ENCODE measurements around the gene USP6. TPM values are rescaled to one million over a fixed set of nuclear protein-coding genes. Genes with fewer than 3 reads are reported as not detected.
"Not testable (repeated sequence)": the region's sequence is repeated elsewhere in the genome, so short reads cannot be mapped to it uniquely, and the experiment has no call there.

The USP6 gene
- total and polyA plus RNA-seq, 10 of the 15 experiments (the other 5 are each of a cell fraction or from before 2014, with no cell fraction given) = under 0.01 to 0.39 (median 0.10) TPM; not detected in 2

DNA sequence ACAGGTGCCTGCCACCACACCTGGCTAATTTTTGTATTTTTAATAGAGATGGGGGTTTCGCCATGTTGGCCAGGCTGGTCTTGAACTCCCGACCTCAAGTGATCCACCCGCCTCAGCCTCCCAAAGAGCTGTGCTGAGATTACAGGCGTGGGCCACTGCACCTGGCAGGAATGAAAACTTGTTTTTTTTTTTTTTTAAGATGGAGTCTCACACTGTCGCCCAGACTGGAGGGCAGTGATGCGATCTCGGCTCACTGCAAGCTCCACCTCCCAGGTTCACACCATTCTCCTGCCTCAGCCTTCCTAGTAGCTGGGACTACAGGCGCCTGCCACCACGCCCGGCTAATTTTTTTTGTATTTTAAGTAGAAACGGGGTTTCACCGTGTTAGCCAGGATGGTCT is 106.1 kb downstream of the USP6 start:
- H2AFZ ChIP-seq (ENCODE audit: control insufficient read depth, low read depth, low read length); H3K9me3 ChIP-seq (replicated peaks; ENCODE audit: control insufficient read depth, insufficient read depth, low read length); FAIRE-seq; H4K20me1 ChIP-seq (ENCODE audit: control insufficient read depth, insufficient read depth); ATAC-seq; BruUV-seq (replicated peaks); RAD21 ChIA-PET (ENCODE audit: unreplicated experiment); intact Hi-C loops (cut with micrococcal nuclease; ENCODE audit: unreplicated experiment); H3K9ac ChIP-seq (ENCODE audit: control insufficient read depth, insufficient read depth, low read length); H3K4me3 ChIP-seq; H3K27me3 ChIP-seq (replicated peaks in 1 of 2; ENCODE audit: control insufficient read depth in 2 of 2, insufficient read depth in 2 of 2, low read length in 1 of 2); DNase-seq (ENCODE audit: low read depth, low spot score): not testable (repeated sequence)
- CTCF ChIA-PET = interaction anchor here (2.2 to 7.3 kb wide), 3 partner anchors 9 to 22 kb away, joined by 10 to 59 read pairs (median 14); no protein-coding TSS in a partner anchor
- H3K4me2 ChIP-seq (ENCODE audit: control insufficient read depth, insufficient read depth) = 0 out of 2 replicates have a peak overlapping the region, but pooled peaks have one; percentile 10
- SMC1A ChIA-PET (ENCODE audit: uncharacterized antibody, unreplicated experiment) = interaction anchor here (1.0 to 7.8 kb wide), 3 partner anchors 9 to 15 kb away, joined by 4 to 108 read pairs (median 9); partner anchors contain the start of gene SCIMP
- peaks cover 0 to 38% of the 10 kb centered on the region in 2 experiments; a peak in 2 of 4 replicates for H3K36me3 ChIP-seq (ENCODE audit: control insufficient read depth in 2 of 2, insufficient read depth in 2 of 2, low read length in 1 of 2)
- in situ Hi-C loops (cut with MboI) = loop anchor here (25.0 kb wide), 1 partner anchor 1510 kb away; the partner anchor contains the start of gene HASPIN
- POLR2A ChIA-PET = interaction anchor here (0.9 to 1.9 kb wide), 2 partner anchors 9 to 13 kb away, joined by 5 read pairs; partner anchors contain the start of gene SCIMP
- TF ChIP-seq HDGF (IDR thresholded peaks at IDR 0.05) (peak; percentile 54; the same call in 1 of the 2 replicates), TCF3 (IDR thresholded peaks at IDR 0.05; ENCODE audit: borderline replicate concordance, insufficient read depth, low read depth, low read length) (0 out of 2 replicates have a peak, but pooled peaks have one; percentile 1)
- peaks cover 24% of the 10 kb centered on the region for H3K79me2 ChIP-seq (ENCODE audit: control insufficient read depth, insufficient read depth, low read length)
- WGBS (ENCODE audit: insufficient coverage, insufficient replicate concordance, low lambda C conversion rate, missing lambda C conversion rate) = 61% methylated on average over 12 of the region's 12 CpGs
- peaks cover 55% of the 10 kb centered on the region for H3K4me1 ChIP-seq (ENCODE audit: control insufficient read depth, insufficient read depth, low read length)
- H3K27ac ChIP-seq (ENCODE audit: control insufficient read depth, insufficient read depth) = peak overlapping the region; percentile 78

Small RNA genes lying within 50 kb of the gene (small RNA-seq; reads per million reads assigned to genes)
- not detected for gene AC012146.4

Other genes starting within 250 kb of the USP6 start
Only the 7 nearest of the 17 such genes appear.
- 0.16 and 0.28 TPM in 2 replicates for gene INCA1, start 118.5 kb upstream of the USP6 start, total RNA-seq (2014; rRNA removed)
- 0.18 and 0.27 TPM in 2 replicates for gene INCA1, start 118.5 kb upstream of the USP6 start, total RNA-seq (2014; rRNA removed; fragmentation: Illumina TruSeq; extraction: Trizol)
- gene INCA1, start 118.5 kb upstream of the USP6 start, total RNA-seq (2021) = 0.21 and 0.29 TPM in 2 replicates
- gene INCA1, start 118.5 kb upstream of the USP6 start, polyA plus RNA-seq (2011; rRNA removed) = 0.29 and 0.36 TPM in 2 replicates
- 0.19 and 0.49 TPM in 2 replicates for gene INCA1, start 118.5 kb upstream of the USP6 start, polyA plus RNA-seq (2014; fragmentation: Illumina TruSeq; extraction: Trizol)
- under 1 TPM; 0.61 to 0.64 TPM for gene INCA1, start 118.5 kb upstream of the USP6 start, polyA plus RNA-seq (2014; fragmentation: Nextera tagmentation; extraction: Ambion mirVana)
- gene INCA1, start 118.5 kb upstream of the USP6 start, polyA plus RNA-seq (2014; rRNA removed) = 0.15 and 0.77 TPM in 2 replicates
- gene INCA1, start 118.5 kb upstream of the USP6 start, polyA plus RNA-seq (2016; fragmentation: Nextera tagmentation; extraction: Ambion mirVana) = 1 to 10 TPM in 1 of 2 experiments, under 1 TPM in 1; 0.99 to 1.8 TPM
- gene KIF1C, start 118.1 kb upstream of the USP6 start, total RNA-seq (2014; rRNA removed) = 24.3 and 25.8 TPM in 2 replicates
- gene KIF1C, start 118.1 kb upstream of the USP6 start, total RNA-seq (2014; rRNA removed; fragmentation: Illumina TruSeq; extraction: Trizol) = 20.9 and 25.6 TPM in 2 replicates
- gene KIF1C, start 118.1 kb upstream of the USP6 start, total RNA-seq (2021) = 61.1 and 65.9 TPM in 2 replicates
- gene KIF1C, start 118.1 kb upstream of the USP6 start, polyA plus RNA-seq (2011; rRNA removed) = 30.2 and 33.8 TPM in 2 replicates
- 10.3 and 21.2 TPM in 2 replicates for gene KIF1C, start 118.1 kb upstream of the USP6 start, polyA plus RNA-seq (2014; fragmentation: Illumina TruSeq; extraction: Trizol)
- gene KIF1C, start 118.1 kb upstream of the USP6 start, polyA plus RNA-seq (2014; fragmentation: Nextera tagmentation; extraction: Ambion mirVana) = 1 to 10 TPM; 1.4 to 1.5 TPM
- 25.2 and 26.5 TPM in 2 replicates for gene KIF1C, start 118.1 kb upstream of the USP6 start, polyA plus RNA-seq (2014; rRNA removed)
- 10 to 100 TPM in 1 of 2 experiments, 1 to 10 TPM in 1; 3.9 to 18.9 TPM for gene KIF1C, start 118.1 kb upstream of the USP6 start, polyA plus RNA-seq (2016; fragmentation: Nextera tagmentation; extraction: Ambion mirVana)
- 0.11 TPM in 1 of 2 replicates, not detected in the other for gene SLC52A1, start 80.6 kb upstream of the USP6 start, total RNA-seq (2014; rRNA removed)
- not detected in 2 replicates for gene SLC52A1, start 80.6 kb upstream of the USP6 start, total RNA-seq (2014; rRNA removed; fragmentation: Illumina TruSeq; extraction: Trizol)
- not detected in 2 replicates for gene SLC52A1, start 80.6 kb upstream of the USP6 start, total RNA-seq (2021)
- not detected in 2 replicates for gene SLC52A1, start 80.6 kb upstream of the USP6 start, polyA plus RNA-seq (2011; rRNA removed)
- gene SLC52A1, start 80.6 kb upstream of the USP6 start, polyA plus RNA-seq (2014; fragmentation: Illumina TruSeq; extraction: Trizol) = not detected in 2 replicates
- not detected for gene SLC52A1, start 80.6 kb upstream of the USP6 start, polyA plus RNA-seq (2014; fragmentation: Nextera tagmentation; extraction: Ambion mirVana)
- gene SLC52A1, start 80.6 kb upstream of the USP6 start, polyA plus RNA-seq (2014; rRNA removed) = 0.04 and 0.06 TPM in 2 replicates
- gene SLC52A1, start 80.6 kb upstream of the USP6 start, polyA plus RNA-seq (2016; fragmentation: Nextera tagmentation; extraction: Ambion mirVana) = not detected
- 0.96 and 1.1 TPM in 2 replicates for gene ZFP3, start 37.6 kb upstream of the USP6 start, total RNA-seq (2014; rRNA removed)
- 1.7 and 1.8 TPM in 2 replicates for gene ZFP3, start 37.6 kb upstream of the USP6 start, total RNA-seq (2014; rRNA removed; fragmentation: Illumina TruSeq; extraction: Trizol)
- 1.6 and 1.7 TPM in 2 replicates for gene ZFP3, start 37.6 kb upstream of the USP6 start, total RNA-seq (2021)
- gene ZFP3, start 37.6 kb upstream of the USP6 start, polyA plus RNA-seq (2011; rRNA removed) = 4.1 and 5.2 TPM in 2 replicates
- gene ZFP3, start 37.6 kb upstream of the USP6 start, polyA plus RNA-seq (2014; fragmentation: Illumina TruSeq; extraction: Trizol) = 2.5 and 3.2 TPM in 2 replicates
- under 1 TPM; 0.37 to 0.39 TPM for gene ZFP3, start 37.6 kb upstream of the USP6 start, polyA plus RNA-seq (2014; fragmentation: Nextera tagmentation; extraction: Ambion mirVana)
- gene ZFP3, start 37.6 kb upstream of the USP6 start, polyA plus RNA-seq (2014; rRNA removed) = 1.2 and 1.7 TPM in 2 replicates
- 1 to 10 TPM; 1.1 to 1.8 TPM for gene ZFP3, start 37.6 kb upstream of the USP6 start, polyA plus RNA-seq (2016; fragmentation: Nextera tagmentation; extraction: Ambion mirVana)
- 12.3 and 13.0 TPM in 2 replicates for gene ZNF232, start 4.2 kb upstream of the USP6 start, total RNA-seq (2014; rRNA removed)
- 13.3 and 15.7 TPM in 2 replicates for gene ZNF232, start 4.2 kb upstream of the USP6 start, total RNA-seq (2014; rRNA removed; fragmentation: Illumina TruSeq; extraction: Trizol)
- gene ZNF232, start 4.2 kb upstream of the USP6 start, total RNA-seq (2021) = 10.8 and 15.2 TPM in 2 replicates
- gene ZNF232, start 4.2 kb upstream of the USP6 start, polyA plus RNA-seq (2011; rRNA removed) = 13.4 and 16.8 TPM in 2 replicates
- 12.2 and 13.3 TPM in 2 replicates for gene ZNF232, start 4.2 kb upstream of the USP6 start, polyA plus RNA-seq (2014; fragmentation: Illumina TruSeq; extraction: Trizol)
- gene ZNF232, start 4.2 kb upstream of the USP6 start, polyA plus RNA-seq (2014; fragmentation: Nextera tagmentation; extraction: Ambion mirVana) = 10 to 100 TPM; 12.8 to 14.3 TPM
- gene ZNF232, start 4.2 kb upstream of the USP6 start, polyA plus RNA-seq (2014; rRNA removed) = 10.1 and 10.2 TPM in 2 replicates
- gene ZNF232, start 4.2 kb upstream of the USP6 start, polyA plus RNA-seq (2016; fragmentation: Nextera tagmentation; extraction: Ambion mirVana) = 10 to 100 TPM; 11.4 to 12.0 TPM
- gene ZNF594, start 75.8 kb downstream of the USP6 start, total RNA-seq (2014; rRNA removed) = 12.5 and 13.8 TPM in 2 replicates
- 13.9 and 14.3 TPM in 2 replicates for gene ZNF594, start 75.8 kb downstream of the USP6 start, total RNA-seq (2014; rRNA removed; fragmentation: Illumina TruSeq; extraction: Trizol)
- 10.1 and 12.1 TPM in 2 replicates for gene ZNF594, start 75.8 kb downstream of the USP6 start, total RNA-seq (2021)
- gene ZNF594, start 75.8 kb downstream of the USP6 start, polyA plus RNA-seq (2011; rRNA removed) = 5.5 and 8.8 TPM in 2 replicates
- gene ZNF594, start 75.8 kb downstream of the USP6 start, polyA plus RNA-seq (2014; fragmentation: Illumina TruSeq; extraction: Trizol) = 11.2 and 11.3 TPM in 2 replicates
- 1 to 10 TPM in 1 of 2 experiments, under 1 TPM in 1; 0.98 to 1.7 TPM for gene ZNF594, start 75.8 kb downstream of the USP6 start, polyA plus RNA-seq (2014; fragmentation: Nextera tagmentation; extraction: Ambion mirVana)
- 10.3 and 11.6 TPM in 2 replicates for gene ZNF594, start 75.8 kb downstream of the USP6 start, polyA plus RNA-seq (2014; rRNA removed)
- gene ZNF594, start 75.8 kb downstream of the USP6 start, polyA plus RNA-seq (2016; fragmentation: Nextera tagmentation; extraction: Ambion mirVana) = 10 to 100 TPM; 10.9 to 12.1 TPM
- gene SCIMP, start 118.8 kb downstream of the USP6 start, total RNA-seq (2014; rRNA removed) = 61.8 and 70.4 TPM in 2 replicates
- 70.3 and 74.9 TPM in 2 replicates for gene SCIMP, start 118.8 kb downstream of the USP6 start, total RNA-seq (2014; rRNA removed; fragmentation: Illumina TruSeq; extraction: Trizol)
- 92.2 and 98.9 TPM in 2 replicates for gene SCIMP, start 118.8 kb downstream of the USP6 start, total RNA-seq (2021)
- 105 and 120 TPM in 2 replicates for gene SCIMP, start 118.8 kb downstream of the USP6 start, polyA plus RNA-seq (2011; rRNA removed)
- 151 and 205 TPM in 2 replicates for gene SCIMP, start 118.8 kb downstream of the USP6 start, polyA plus RNA-seq (2014; fragmentation: Illumina TruSeq; extraction: Trizol)
- gene SCIMP, start 118.8 kb downstream of the USP6 start, polyA plus RNA-seq (2014; fragmentation: Nextera tagmentation; extraction: Ambion mirVana) = 100 to 1,000 TPM; 109 TPM
- gene SCIMP, start 118.8 kb downstream of the USP6 start, polyA plus RNA-seq (2014; rRNA removed) = 85.2 and 97.7 TPM in 2 replicates
- gene SCIMP, start 118.8 kb downstream of the USP6 start, polyA plus RNA-seq (2016; fragmentation: Nextera tagmentation; extraction: Ambion mirVana) = 10 to 100 TPM; 56.7 to 62.4 TPM

Data from GM12878 (cell line).